Myocyte (in vitro differentiated cells): ENCODE measurements around the gene CHD8. TPM values are rescaled to one million over a fixed set of nuclear protein-coding genes. Genes with fewer than 3 reads are reported as not detected.

ENCODE experiments used
- DNase-seq: peaks from one replicate; pipeline ENCODE4 v3.0.0-alpha.2; 2012; ENCODE audit warnings: low read depth
- total RNA-seq: library from RNA; depleted of rRNA; stranded (reverse); fragments of >200 nt; gene quantifications from 2 replicates; pipeline ENCODE4 v1.2.3, GENCODE V29; 2014

The CHD8 gene
- total RNA-seq, 1 donor from 2014 or later = 41.6 TPM

GRCh38 chr14:21440859-21441258 is 15.1 kb downstream of the CHD8 start:
- DNase-seq = no peak

- peak; percentile 100 for DNase-seq
These were observed 18.6 kb downstream of the CHD8 start for GRCh38 chr14:21437063-21437901.

GRCh38 chr14:21436567-21437062 is 19.3 kb downstream of the CHD8 start:
- peak; percentile 12 for DNase-seq

- no peak for DNase-seq
These were observed 24.8 kb downstream of the CHD8 start for GRCh38 chr14:21431126-21431525.

- peak; percentile 97 for DNase-seq
These were observed 27.0 kb downstream of the CHD8 start for GRCh38 chr14:21428930-21429329.

- no peak for DNase-seq
These were observed 29.2 kb downstream of the CHD8 start for GRCh38 chr14:21426692-21427091.

DNA sequence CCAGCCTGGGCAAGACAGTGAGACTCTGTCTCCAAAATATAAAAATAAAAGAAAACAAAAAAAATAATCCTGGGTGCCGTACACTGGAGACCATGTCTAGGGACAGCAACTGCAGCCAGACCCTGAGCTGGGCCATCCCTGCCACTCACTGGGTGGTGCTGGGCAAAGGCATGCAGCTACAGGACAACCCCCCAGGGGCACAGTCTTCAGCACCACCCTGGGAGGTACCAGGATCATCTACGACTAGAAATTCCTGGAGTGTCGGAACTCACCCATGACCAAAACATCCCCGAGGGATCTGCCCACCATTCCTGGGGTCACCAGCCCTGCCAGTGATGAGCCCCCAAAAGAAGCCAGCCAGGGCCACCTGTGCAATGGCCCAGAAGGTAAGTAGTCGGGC is 36.4 kb downstream of the CHD8 start:
- no peak for DNase-seq

DNA sequence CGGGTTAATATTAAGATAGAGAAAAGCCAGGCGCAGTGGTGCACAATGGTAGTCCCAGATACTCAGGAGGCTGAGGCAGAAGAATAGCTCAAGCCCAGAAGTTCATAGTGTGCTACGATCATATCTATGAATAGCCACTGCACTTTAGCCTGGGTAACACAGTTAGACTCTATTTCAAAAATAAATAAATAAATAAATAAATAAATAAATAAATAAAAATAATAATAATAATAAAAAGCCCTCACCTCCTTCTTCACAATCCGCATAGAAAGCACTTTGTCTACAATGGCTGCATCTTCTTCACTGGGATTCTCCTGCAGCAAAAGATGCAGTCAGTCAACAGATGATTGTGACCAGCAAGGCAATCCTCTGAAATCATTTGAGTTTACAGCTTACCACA is 40.6 kb downstream of the CHD8 start:
- DNase-seq = no peak

GRCh38 chr14:21414137-21414631 is 41.7 kb downstream of the CHD8 start:
- DNase-seq = no peak

GRCh38 chr14:21408147-21408546 is 47.8 kb downstream of the CHD8 start:
- DNase-seq = peak; percentile 28

GRCh38 chr14:21406213-21406612 is 49.7 kb downstream of the CHD8 start:
- no peak for DNase-seq

DNA sequence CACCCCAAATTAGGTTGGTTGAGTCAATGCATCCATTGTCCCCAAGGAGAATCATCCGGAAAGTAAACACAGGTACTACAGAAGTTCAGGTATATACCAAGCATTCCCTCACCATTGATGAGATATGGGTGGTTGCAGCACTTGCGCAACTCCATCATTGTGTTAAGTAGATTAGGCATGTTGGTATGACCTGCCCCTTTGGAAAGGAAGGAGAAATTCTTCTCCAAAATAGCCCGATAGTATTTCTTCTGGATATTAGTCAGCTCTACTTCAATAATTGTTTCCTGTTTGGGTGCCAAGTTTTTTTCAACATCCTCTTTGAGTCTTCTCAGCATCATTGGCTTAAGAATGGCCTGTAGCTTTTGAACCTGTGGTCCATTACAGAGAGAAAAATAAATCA is 50.8 kb downstream of the CHD8 start:
- no peak for DNase-seq

GRCh38 chr14:21399311-21399870 is 56.5 kb downstream of the CHD8 start:
- DNase-seq = no peak

GRCh38 chr14:21398901-21399300 is 57.0 kb downstream of the CHD8 start:
- DNase-seq = no peak

GRCh38 chr14:21395450-21395849 is 60.5 kb downstream of the CHD8 start:
- no peak for DNase-seq

GRCh38 chr14:21385188-21385904 is 70.6 kb downstream of the CHD8 start:
- DNase-seq = peak; percentile 41

GRCh38 chr14:21384494-21384851 is 71.5 kb downstream of the CHD8 start:
- no peak for DNase-seq

DNA sequence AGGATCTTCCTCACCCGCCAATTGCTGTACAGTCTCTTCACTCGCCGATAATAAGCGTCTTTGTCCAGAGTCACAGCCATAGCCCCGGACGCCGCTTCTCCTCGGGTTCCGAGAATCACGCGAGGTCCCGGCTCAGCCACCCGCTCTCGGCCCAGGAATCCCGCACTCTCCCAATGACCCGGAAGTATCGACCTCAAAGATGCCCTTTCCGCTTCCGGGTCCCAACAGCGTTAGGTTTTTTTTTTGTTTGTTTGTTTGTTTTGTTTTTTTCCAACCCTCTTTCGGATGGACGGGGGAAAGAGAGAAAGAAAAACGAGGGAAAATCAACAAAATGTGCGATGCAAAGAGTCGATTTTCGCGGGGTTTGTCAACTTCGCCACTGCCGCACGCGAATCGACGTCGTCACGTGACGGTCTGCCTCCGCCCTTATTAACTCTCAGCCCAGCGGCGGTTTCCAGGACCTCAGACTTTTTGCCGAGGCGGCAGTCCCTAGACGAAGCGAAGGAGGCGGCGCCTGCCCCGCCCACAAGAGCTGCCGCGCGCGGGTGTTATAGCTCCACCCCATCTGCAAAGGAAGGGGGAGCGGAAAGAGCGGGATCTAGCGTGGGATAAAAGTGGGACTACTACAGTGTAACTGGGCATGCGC is 72.0 kb downstream of the CHD8 start, which contains the start of gene SUPT16H:
TSS of gene SUPT16H (minus strand) at position 172 of the 646 bp plus-strand sequence. CDS start at position 80, 92 bp downstream.
- peak; percentile 96 for DNase-seq

- DNase-seq = peak; percentile 52
These were observed 72.8 kb downstream of the CHD8 start for GRCh38 chr14:21382886-21383847.

DNA sequence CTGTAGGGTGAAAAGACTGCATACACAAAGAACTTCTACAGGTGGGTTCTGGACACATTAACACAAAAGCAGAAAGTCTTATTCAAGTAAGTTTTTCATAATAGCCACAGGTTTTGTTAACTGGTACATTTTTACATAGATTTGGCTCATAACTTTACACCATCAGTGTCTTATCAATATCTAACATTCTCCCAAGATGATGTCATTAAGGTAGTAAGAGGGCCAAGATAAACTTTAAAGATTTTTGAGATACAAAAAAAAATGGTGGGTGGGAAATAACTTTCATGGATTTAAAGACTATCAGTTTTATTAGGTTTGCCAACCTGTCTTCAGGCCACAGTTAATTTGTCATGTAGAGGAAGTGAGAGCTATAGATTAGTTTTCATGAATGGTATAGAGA is 73.8 kb downstream of the CHD8 start:
- DNase-seq = no peak
